GM20000 (cell line): Measurements from ENCODE around the gene LRRC10B.
"Not testable (repeated sequence)": the region's sequence is repeated elsewhere in the genome, so short reads cannot be mapped to it uniquely, and the experiment has no call there.

Experiments
- DNase-seq: peaks from one replicate; pipeline ENCODE4 v3.0.0; 2012; ENCODE audit warnings: low spot score
- CTCF ChIP-seq: IDR thresholded peaks from 2 replicates; pipeline ENCODE4 v1.5.1; 2012; ENCODE audit warnings: mild to moderate bottlenecking, control low read depth; ENCODE audit errors: extremely low read depth, missing control alignments

The LRRC10B gene

DNA sequence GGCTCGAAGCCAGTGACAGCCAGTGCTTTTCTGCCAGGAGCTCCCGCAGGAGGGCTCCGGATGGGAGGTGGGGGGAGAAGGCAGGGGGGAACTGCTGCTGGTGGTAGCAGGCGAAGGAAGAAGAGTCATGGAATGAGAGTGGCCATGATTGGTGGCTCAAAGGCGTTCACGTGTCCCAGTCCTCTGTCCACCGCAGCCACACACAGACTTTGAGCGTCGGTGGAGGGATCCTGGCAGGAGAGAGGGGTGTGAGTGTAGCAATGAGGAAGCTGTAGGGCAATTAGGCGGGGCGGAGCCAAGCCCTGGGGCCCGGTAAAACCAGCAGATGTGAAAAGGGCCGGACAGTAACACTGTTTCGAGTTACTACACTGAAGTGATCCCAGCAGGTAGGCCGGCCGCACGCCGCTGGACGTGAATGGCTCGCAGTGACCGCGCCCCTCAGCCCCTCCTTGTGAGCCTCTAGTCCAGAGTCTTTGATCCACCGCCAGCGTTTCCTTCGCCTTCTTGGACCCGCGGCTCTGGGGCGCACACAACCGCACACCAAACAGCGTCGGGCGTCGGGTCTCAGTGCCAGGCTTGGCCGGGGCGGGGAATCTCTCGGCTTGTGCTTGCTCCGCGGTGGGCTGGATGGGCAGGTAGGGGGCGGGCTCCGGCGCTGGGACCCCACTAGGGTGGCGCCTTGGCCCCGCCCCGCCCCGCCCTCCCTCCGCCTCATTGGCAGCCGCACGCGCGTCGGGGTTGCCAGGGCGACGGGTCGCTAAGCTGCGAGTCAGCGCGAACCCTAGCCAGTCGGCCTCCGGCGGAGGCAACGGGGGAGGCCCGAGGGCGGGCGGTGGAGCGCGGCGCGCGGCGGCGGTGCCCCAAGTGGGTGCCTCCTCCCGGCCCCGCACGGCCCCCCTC lies at the start of gene LRRC10B:
Gene LRRC10B (plus strand): TSS at position 788 of the 900 bp plus-strand sequence. CDS start 250 bp downstream, outside the sequence.
- no peak for TF ChIP-seq CTCF
- DNase-seq = peak; percentile 63

DNA sequence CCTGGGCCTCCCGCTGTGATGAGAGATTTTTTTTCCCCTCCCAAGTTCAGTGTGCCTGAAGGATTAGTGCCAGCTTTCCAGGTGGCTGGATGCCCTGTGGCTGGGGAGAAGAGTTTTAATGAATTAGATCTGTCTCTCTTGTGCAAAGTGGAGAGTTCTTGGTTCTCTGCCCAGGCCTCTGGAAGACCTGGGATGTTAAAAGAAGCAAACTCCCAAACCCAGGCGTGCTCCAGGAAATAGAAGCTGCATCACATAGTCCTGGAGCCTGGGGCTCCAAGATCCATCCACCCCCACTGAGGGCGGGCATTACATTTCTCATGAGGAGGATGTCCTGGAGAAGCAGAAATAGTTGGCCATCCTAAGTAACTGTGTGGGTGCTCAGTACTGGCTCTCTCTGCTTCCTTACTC lies 48.1 kb upstream of the LRRC10B start:
- TF ChIP-seq CTCF = no peak
- DNase-seq = no peak

- no peak for TF ChIP-seq CTCF
- DNase-seq = no peak
Observed at GRCh38 chr11:61460986-61461385, 47.6 kb upstream of the LRRC10B start.

- not testable (repeated sequence) for DNase-seq
Observed at GRCh38 chr11:61467602-61468001, 40.9 kb upstream of the LRRC10B start.

- DNase-seq = no peak
- no peak for TF ChIP-seq CTCF
Observed at GRCh38 chr11:61468002-61468401, 40.5 kb upstream of the LRRC10B start.

DNA sequence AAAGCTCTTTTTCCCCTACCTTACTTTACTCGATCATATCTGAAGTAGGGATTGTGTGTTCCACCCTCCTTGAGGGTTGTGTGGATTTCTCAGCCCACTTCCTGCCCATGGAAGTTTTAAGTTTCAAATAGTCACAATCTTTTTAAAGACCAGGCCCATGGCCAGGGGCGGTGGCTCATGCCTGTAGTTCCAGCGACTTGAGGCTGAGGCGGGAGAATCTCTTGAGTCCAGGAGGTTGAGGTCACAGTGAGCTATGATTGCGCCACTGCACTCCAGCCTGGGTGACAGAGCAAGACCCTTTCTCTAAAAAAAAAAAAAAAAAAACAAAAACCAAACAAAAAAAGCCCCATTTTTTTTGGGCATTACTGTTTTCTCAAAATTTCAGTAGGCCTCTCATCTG lies 36.3 kb upstream of the LRRC10B start:
- DNase-seq = no peak
- no peak for TF ChIP-seq CTCF

- no peak for TF ChIP-seq CTCF
- no peak for DNase-seq
Observed at GRCh38 chr11:61472868-61473267, 35.7 kb upstream of the LRRC10B start.
